BJ (cell line): Measurements from ENCODE around the gene ITLN2. TPM values are rescaled to one million over a fixed set of nuclear protein-coding genes. Genes with fewer than 3 reads are reported as not detected.

Source experiments
- CTCF ChIA-PET: fragments of 350-600 bp; formaldehyde crosslinking; extraction: SDS; loops from one replicate; lab custom pipeline; 2021; ENCODE audit warnings: antibody characterized with exemption, inconsistent platforms; lab: Yijun Ruan, JAX
- POLR2A ChIA-PET: fragments of 300-600 bp; sonication (Branson Sonifier 250); formaldehyde crosslinking; extraction: SDS; loops from one replicate; lab custom pipeline; 2021; ENCODE audit warnings: antibody characterized with exemption; lab: Charles Lee
- DNase-seq: peaks from one replicate; pipeline ENCODE4 v3.0.0-alpha.2; 2011; ENCODE audit warnings: low read depth
- H3K27me3 ChIP-seq: 2 replicates; pipeline ENCODE4 v1.6.0; 2011; ENCODE audit warnings: low read length; ENCODE audit not compliant: control insufficient read depth, insufficient read depth
- H3K36me3 ChIP-seq: 2 replicates; pipeline ENCODE4 v1.5.1; 2011; ENCODE audit warnings: low read length; ENCODE audit not compliant: control insufficient read depth, insufficient read depth
- H3K4me3 ChIP-seq: 2 replicates; pipeline ENCODE4 v1.5.1; 2011; ENCODE audit warnings: low read depth, mild to moderate bottlenecking, control low read depth, low read length
- CTCF ChIP-seq: IDR thresholded peaks from 2 replicates; pipeline ENCODE4 v1.5.1; 2011; ENCODE audit warnings: low read depth, mild to moderate bottlenecking, control low read depth, inconsistent platforms, low read length, moderate library complexity; ENCODE audit not compliant: insufficient read depth
- polyA minus RNA-seq: library from RNA; depleted of rRNA, polyadenylated mRNA; stranded (reverse); fragments of >200 nt; gene quantifications from 2 replicates; pipeline ENCODE4 v1.2.3, GENCODE V29; 2011; rRNA and poly(A)+ RNA removed
- polyA plus RNA-seq: library from polyadenylated mRNA; depleted of rRNA; stranded (reverse); fragments of >200 nt; gene quantifications from 2 replicates; pipeline ENCODE4 v1.2.3, GENCODE V29; 2011; rRNA removed

The ITLN2 gene
- polyA plus RNA-seq (not detected in 2 replicates), polyA minus RNA-seq (not detected in 2 replicates)

DNA sequence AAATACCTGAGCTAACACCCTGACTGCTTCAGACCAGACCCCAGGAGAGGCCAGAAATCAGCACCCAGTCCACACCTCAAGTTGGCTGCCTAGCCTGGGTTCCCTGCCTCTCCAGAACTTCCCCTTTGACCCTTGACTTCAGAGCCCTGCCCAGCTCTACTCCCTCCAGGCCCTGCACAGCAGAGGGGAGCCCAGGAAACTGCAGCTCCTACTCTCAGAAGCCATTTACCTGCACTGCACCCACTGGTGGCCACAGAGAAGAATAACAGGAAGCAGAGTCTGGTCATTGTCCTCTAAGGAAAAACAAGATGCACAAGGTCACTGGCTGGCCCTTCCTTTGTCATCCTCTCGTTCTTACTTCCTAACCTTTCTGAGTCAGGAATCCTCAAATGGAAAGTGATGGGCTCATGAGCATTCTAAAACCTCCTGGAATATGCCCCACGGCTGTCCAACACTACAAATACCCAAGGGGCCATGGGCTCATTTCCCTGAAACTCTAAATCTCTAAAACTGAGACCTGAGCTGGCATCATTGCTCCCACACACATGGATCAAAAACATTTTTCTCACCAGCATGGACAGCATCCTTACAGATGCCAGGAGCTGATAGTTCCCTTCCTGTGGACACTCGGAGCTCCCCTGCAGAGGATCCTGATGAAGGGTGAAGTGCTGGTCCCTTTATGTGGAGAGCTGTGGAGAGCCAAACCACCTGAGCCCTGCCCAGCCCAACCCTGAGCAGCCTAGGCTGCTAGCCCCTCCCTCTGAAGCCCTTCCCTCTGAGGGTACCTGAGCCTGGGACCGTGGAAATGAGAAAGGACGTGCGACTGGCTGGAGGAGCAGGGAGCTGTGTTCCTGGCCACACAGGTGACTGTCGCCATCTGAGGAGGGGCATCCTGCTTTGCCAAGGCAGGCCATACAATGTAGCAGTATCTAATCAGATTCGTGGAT, at the start of gene ITLN2:
TSS of gene ITLN2 (minus strand) at position 652 of the 947 bp plus-strand sequence. CDS start at position 584, 68 bp downstream.
- DNase-seq = no peak
- TF ChIP-seq CTCF = peak; percentile 67
- Histone ChIP-seq H3K27me3 (no peaks in the 10 kb centered on the region), H3K4me3 (no peak within 1 kb of the TSS), H3K36me3 (no peaks in the 10 kb centered on the region)
- ChIA-PET POLR2A (no interaction called here), CTCF (interaction anchor here (0.6 to 5.5 kb wide), 17 partner anchors 9 to 279 kb away, joined by 3 to 40 read pairs (median 3); no protein-coding TSS in a partner anchor)

DNA sequence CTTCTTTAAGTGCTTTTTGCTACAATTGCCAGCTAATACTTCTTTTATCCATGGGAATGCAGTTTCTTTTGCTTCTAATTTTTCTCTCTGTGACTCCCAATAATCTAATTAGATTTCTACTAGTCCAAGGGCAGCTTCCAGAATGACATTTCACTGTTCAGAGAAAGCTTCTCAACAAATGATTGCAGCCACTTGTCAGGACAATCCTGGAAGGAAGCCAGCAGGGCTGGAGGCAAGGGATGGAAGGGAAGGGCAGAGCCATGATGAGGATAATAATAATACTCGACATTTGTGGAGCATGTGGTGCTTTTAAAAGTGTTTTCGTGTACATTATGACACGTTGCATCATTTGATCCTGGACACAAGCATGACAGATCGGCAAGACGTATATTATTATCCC, 46.9 kb upstream of the ITLN2 start:
- no peaks in the 10 kb centered on the region for H3K36me3 ChIP-seq
- H3K27me3 ChIP-seq = no peaks in the 10 kb centered on the region; the same call in 1 of the 2 replicates
- TF ChIP-seq CTCF = no peak
- CTCF ChIA-PET = interaction anchor here (0.8 to 6.5 kb wide), 4 partner anchors 10 to 137 kb away, joined by 3 to 96 read pairs (median 4); partner anchors contain the start of gene KLHDC9
- POLR2A ChIA-PET = no interaction called here
- no peak overlapping the region for H3K4me3 ChIP-seq
- no peak for DNase-seq

DNA sequence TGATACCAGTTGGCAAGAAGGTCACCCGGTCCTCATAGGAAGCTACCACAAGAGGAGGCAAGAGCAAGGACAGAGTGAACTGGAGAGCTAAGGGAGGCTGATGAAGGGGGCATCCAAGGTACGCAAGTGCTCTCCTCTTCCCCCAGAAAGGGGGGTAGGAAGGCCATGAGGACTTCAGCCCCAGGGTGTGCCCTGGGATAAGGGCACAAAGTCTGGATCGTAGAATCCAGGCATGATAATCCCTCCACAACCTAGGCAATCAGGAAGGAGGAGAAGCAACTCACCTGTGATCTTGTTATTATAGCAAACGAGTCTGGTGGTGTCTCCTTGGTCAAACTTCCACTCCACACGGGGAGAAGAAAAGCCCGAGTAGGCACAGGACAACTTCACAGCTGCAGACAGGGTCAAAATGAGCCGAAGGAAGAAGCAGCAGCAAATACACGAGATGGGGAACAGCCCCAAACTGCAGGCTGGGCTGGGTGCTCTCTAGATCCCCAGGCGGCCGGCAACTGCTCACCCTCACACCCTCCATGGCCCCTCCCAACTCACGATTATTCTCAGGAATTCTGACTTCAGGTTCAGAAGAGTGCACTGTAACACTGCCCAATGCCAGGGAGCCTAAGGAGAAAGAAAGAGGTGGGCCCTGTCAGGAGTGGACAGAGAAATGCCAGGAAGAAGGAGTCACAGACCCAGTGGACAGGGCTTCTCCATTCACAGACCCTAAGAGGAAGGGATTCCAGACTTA, 46.3 kb upstream of the ITLN2 start:
- POLR2A ChIA-PET = interaction anchor here (0.5 kb wide), 1 partner anchor 9 kb away, joined by 5 read pairs; no protein-coding TSS in a partner anchor
- DNase-seq = no peak
- Histone ChIP-seq H3K27me3 (no peaks in the 10 kb centered on the region; the same call in 1 of the 2 replicates), H3K36me3 (no peaks in the 10 kb centered on the region), H3K4me3 (no peak overlapping the region)
- no peak for TF ChIP-seq CTCF
- CTCF ChIA-PET = interaction anchor here (0.8 to 6.5 kb wide), 5 partner anchors 10 to 138 kb away, joined by 3 to 96 read pairs (median 3); partner anchors contain the start of genes KLHDC9 and USF1

GRCh38 chr1:160999376-160999775, 44.8 kb upstream of the ITLN2 start:
- TF ChIP-seq CTCF = no peak
- DNase-seq = no peak
- ChIA-PET POLR2A (no interaction called here), CTCF (interaction anchor here (2.3 to 6.5 kb wide), 3 partner anchors 12 to 140 kb away, joined by 5 to 96 read pairs (median 36); partner anchors contain the start of gene KLHDC9)
- no peak overlapping the region for H3K4me3 ChIP-seq
- no peaks in the 10 kb centered on the region; the same call in 1 of the 2 replicates for H3K27me3 ChIP-seq
- H3K36me3 ChIP-seq = no peaks in the 10 kb centered on the region
